A673 (cell line): ENCODE results near the gene CXCL12. TPM values are rescaled to one million over a fixed set of nuclear protein-coding genes. Genes with fewer than 3 reads are reported as not detected.

ENCODE experiments used
- BruUV-seq: library from RNA; stranded (reverse); fragments of 400-500 nt; replicated peaks from 2 replicates; lab custom pipeline; 2021; lab: Mats Ljungman, UMichigan
- CTCF ChIA-PET: fragments of 300-600 bp; sonication (Branson Sonifier 250); formaldehyde crosslinking; loops from one replicate; lab custom pipeline; 2022; ENCODE audit warnings: antibody characterized with exemption; lab: Charles Lee
- POLR2A ChIA-PET: fragments of 300-600 bp; sonication (Branson Sonifier 250); formaldehyde crosslinking; loops from one replicate; lab custom pipeline; 2022; ENCODE audit warnings: antibody characterized with exemption; ENCODE audit not compliant: low non-redundant PET; lab: Charles Lee
- DNase-seq: peaks from one replicate; pipeline ENCODE4 v3.0.0-alpha.2; 2015; ENCODE audit warnings: low spot score
- H3K27ac ChIP-seq: fragments of 200-600 bp; sonication (generic); 2 replicates; pipeline ENCODE4 v1.5.1; 2016; ENCODE audit warnings: mixed run types, low read depth, mild to moderate bottlenecking, mixed read lengths, antibody characterized with exemption, low read length; ENCODE audit not compliant: poor library complexity, severe bottlenecking
- H3K27me3 ChIP-seq: fragments of 200-600 bp; sonication (generic); replicated peaks from 2 replicates; pipeline ENCODE4 v1.6.1; 2017; ENCODE audit warnings: mixed run types, low read depth, mild to moderate bottlenecking, mixed read lengths, antibody characterized with exemption, low read length; ENCODE audit not compliant: insufficient read depth, poor library complexity
- H3K36me3 ChIP-seq: fragments of 200-600 bp; sonication (generic); 2 replicates; pipeline ENCODE4 v1.6.1; 2016; ENCODE audit warnings: mixed run types, mild to moderate bottlenecking, mixed read lengths, antibody characterized with exemption, low read length; ENCODE audit not compliant: insufficient read depth, poor library complexity, severe bottlenecking
- H3K4me1 ChIP-seq: fragments of 200-600 bp; sonication (generic); 2 replicates; pipeline ENCODE4 v1.6.1; 2017; ENCODE audit warnings: mixed run types, mild to moderate bottlenecking, mixed read lengths, antibody characterized with exemption, low read length; ENCODE audit not compliant: insufficient read depth, poor library complexity, severe bottlenecking
- H3K4me3 ChIP-seq: fragments of 200-600 bp; sonication (generic); 2 replicates; pipeline ENCODE4 v1.5.1; 2016; ENCODE audit warnings: low read depth, mixed run types, mild to moderate bottlenecking, mixed read lengths, low read length; ENCODE audit not compliant: poor library complexity, severe bottlenecking
- H3K9me3 ChIP-seq: fragments of 200-600 bp; sonication (generic); 2 replicates; pipeline ENCODE4 v1.6.1; 2016; ENCODE audit warnings: mixed run types, low read depth, mild to moderate bottlenecking, mixed read lengths, antibody characterized with exemption, low read length; ENCODE audit not compliant: poor library complexity, severe bottlenecking
- CTCF ChIP-seq: fragments of 300-800, 200-600 bp; sonication (generic); conservative IDR thresholded peaks from 2 replicates; pipeline ENCODE4 v1.5.1; 2017; ENCODE audit warnings: low read depth, mild to moderate bottlenecking, antibody characterized with exemption, low read length, moderate library complexity, mixed read lengths
- EZH2 ChIP-seq: fragments of 200-600 bp; sonication (generic); IDR thresholded peaks from 2 replicates; pipeline ENCODE4 v1.6.1; 2017; ENCODE audit warnings: borderline replicate concordance, low read depth, mild to moderate bottlenecking, mixed read lengths, antibody characterized with exemption, low read length; ENCODE audit not compliant: poor library complexity, severe bottlenecking
- intact Hi-C: fragments of 100-400 bp; cut with micrococcal nuclease; formaldehyde crosslinking; loops from one replicate; pipeline ENCODE4 v1.10.0; 2022; ENCODE audit not compliant: unreplicated experiment
- total RNA-seq: library from RNA; stranded (reverse); gene quantifications from 2 replicates; pipeline ENCODE4 v1.2.3, GENCODE V29; 2021

Gene CXCL12
- total RNA-seq, 1 experiment from 2014 or later = 0.30 TPM

DNA sequence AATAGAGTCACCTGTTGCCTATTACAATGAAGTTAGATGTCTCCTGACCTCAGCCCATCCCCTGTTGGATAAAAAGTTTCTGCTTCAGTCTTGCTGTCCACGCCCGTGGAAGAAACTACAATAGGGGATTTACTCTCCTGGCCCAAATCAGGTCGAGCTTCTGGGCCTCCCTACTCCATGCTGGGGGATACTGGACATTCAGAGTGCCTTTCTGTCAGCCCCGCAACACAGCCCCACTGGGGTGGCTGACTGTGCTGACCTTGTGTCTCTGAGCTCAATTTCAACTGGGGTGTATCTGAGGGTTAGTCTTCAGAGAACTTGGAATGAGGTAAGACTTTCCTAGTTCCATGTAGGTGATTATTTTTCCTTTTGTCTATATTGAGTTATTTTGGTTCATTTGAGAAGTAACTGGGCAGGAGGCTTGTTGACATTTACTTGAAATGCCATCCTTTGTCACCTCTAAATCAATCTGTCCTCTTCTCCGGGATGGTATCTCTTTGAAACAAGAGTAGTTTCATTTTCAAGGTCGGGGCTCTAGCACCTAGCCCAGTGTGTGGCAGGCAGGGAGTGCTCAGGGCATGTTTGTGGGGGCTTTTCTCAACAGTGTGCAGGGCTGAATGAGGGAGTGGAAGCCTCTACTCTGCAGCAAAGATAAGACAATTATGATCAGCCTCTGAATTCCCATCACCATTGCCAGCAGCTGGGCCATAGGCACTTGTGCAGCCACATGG is 17.7 kb upstream of the CXCL12 start:
- H3K27me3 ChIP-seq = no peaks in the 10 kb centered on the region
- ChIA-PET CTCF (no interaction called here), POLR2A (no interaction called here)
- intact Hi-C loops = no loop called here
- no peak overlapping the region for H3K27ac ChIP-seq
- H3K4me3 ChIP-seq = no peak overlapping the region
- no TSS peak for BruUV-seq
- no peaks in the 10 kb centered on the region for H3K4me1 ChIP-seq
- DNase-seq = no peak
- no peaks in the 10 kb centered on the region for H3K36me3 ChIP-seq
- TF ChIP-seq EZH2 = no peak
- TF ChIP-seq CTCF = no peak
- H3K9me3 ChIP-seq = no peaks in the 10 kb centered on the region

DNA sequence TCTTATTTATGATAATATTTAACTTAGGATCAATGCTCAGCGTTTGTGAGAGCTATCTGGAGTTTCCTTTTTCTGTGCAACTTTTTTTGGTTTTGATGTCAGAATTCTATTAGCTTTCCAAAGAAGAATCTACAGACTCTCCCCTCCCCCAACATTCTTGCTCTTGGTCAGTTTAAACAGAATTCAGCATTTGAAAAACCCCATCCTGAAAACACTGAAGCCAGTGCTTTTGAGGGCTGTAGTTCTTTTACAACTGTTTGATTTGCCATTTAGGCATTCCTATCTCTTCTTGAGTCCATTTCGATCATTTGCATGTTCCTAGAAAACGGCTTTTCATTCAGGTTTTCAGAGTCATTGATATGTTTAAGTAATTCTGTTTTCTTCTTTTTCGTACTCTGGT is 15.6 kb upstream of the CXCL12 start:
- BruUV-seq = no TSS peak
- H3K9me3 ChIP-seq = no peaks in the 10 kb centered on the region

DNA sequence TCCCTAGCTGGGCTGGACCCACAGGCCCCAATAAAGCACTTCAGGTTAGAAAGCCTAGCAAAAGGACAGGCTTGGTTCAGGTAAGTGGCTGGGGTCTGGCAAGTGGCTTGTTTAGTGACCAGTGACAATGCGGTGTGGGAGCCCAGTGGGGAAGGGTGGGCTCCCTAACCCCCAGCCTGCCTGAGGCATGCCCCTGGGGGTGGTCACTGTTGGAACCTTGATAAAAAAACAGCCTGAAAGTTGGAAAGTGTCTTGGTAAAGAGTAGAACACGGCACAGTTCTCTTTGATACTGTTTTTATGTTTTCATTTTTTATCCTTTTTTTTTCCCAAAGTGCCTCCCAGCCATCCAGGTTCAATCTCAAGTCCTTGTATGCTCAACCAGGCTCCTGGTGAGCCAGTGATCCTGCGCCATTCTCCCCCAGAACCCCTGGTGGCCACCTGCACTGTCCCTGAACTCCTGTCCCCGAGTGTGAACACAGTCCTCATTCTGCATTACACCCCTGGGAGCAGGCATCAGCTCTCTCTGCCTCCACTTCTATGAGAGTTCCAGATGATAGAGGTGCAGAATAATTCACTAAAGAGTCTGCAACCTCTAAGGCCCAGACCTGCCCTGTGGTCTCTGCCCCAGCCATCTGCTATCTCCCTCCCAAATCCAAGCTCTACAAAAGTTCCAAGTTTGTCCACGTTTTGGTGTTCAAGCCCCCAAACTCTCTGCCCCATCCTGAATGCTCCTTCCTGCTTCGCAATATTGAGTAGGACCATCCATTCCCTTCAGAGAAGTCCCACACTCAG is 15.0 kb upstream of the CXCL12 start:
- POLR2A ChIA-PET = no interaction called here
- DNase-seq = no peak

More for the DNA sequence above, 15.6 kb upstream of the CXCL12 start:
- ChIA-PET POLR2A (no interaction called here), CTCF (no interaction called here)
- no peak overlapping the region for H3K4me3 ChIP-seq
- H3K27me3 ChIP-seq = no peaks in the 10 kb centered on the region
- intact Hi-C loops = no loop called here
- H3K4me1 ChIP-seq = no peaks in the 10 kb centered on the region
- DNase-seq = no peak
- no peak overlapping the region for H3K27ac ChIP-seq
- H3K36me3 ChIP-seq = no peaks in the 10 kb centered on the region
- TF ChIP-seq CTCF = no peak

More for the DNA sequence above, 15.0 kb upstream of the CXCL12 start:
- no peak for TF ChIP-seq CTCF
- no peak for TF ChIP-seq EZH2
- no peaks in the 10 kb centered on the region for H3K27me3 ChIP-seq
- CTCF ChIA-PET = no interaction called here
- no peaks in the 10 kb centered on the region for H3K4me1 ChIP-seq
- H3K4me3 ChIP-seq = no peak overlapping the region
- intact Hi-C loops = no loop called here
- no TSS peak for BruUV-seq
- no peaks in the 10 kb centered on the region for H3K36me3 ChIP-seq
- no peaks in the 10 kb centered on the region for H3K9me3 ChIP-seq
- H3K27ac ChIP-seq = no peak overlapping the region
